HG02759 (cell line): ENCODE results near the gene CCDC102B.
"Not testable (repeated sequence)": the region's sequence is repeated elsewhere in the genome, so short reads cannot be mapped to it uniquely, and the experiment has no call there.

Experiments
- ATAC-seq: cut with Tn5 transposase; IDR thresholded peaks from one replicate; pipeline ENCODE4 v1.9.1; 2021; ENCODE audit warnings: mild to moderate bottlenecking, moderate library complexity; ENCODE audit not compliant: unreplicated experiment

Gene CCDC102B

GRCh38 chr18:68826121-68826520 lies 28.2 kb downstream of the CCDC102B start:
- ATAC-seq: no peak

GRCh38 chr18:68830256-68831045 lies 32.6 kb downstream of the CCDC102B start:
- ATAC-seq: no peak

- ATAC-seq: no peak
Observed at GRCh38 chr18:68833756-68834155, 35.9 kb downstream of the CCDC102B start.

GRCh38 chr18:68837665-68838451 lies 40.0 kb downstream of the CCDC102B start:
- ATAC-seq: no peak

GRCh38 chr18:68839701-68840100 lies 41.8 kb downstream of the CCDC102B start:
- no peak for ATAC-seq

- ATAC-seq: no peak
Observed at GRCh38 chr18:68840554-68841263, 42.8 kb downstream of the CCDC102B start.

GRCh38 chr18:68841301-68841700 lies 43.4 kb downstream of the CCDC102B start:
- ATAC-seq: no peak

GRCh38 chr18:68842951-68843350 lies 45.1 kb downstream of the CCDC102B start:
- ATAC-seq: no peak

GRCh38 chr18:68843473-68844089 lies 45.7 kb downstream of the CCDC102B start:
- ATAC-seq: no peak

GRCh38 chr18:68847219-68847837 lies 49.4 kb downstream of the CCDC102B start:
- peak; percentile 60 for ATAC-seq

- ATAC-seq: no peak
Observed at GRCh38 chr18:68848242-68848641, 50.4 kb downstream of the CCDC102B start.

- no peak for ATAC-seq
Observed at GRCh38 chr18:68854786-68855391, 57.0 kb downstream of the CCDC102B start.

- no peak for ATAC-seq
Observed at GRCh38 chr18:68855491-68855890, 57.6 kb downstream of the CCDC102B start.

GRCh38 chr18:68861365-68861764 lies 63.5 kb downstream of the CCDC102B start:
- ATAC-seq: no peak

GRCh38 chr18:68865021-68865420 lies 67.1 kb downstream of the CCDC102B start:
- ATAC-seq: no peak

GRCh38 chr18:68865503-68865902 lies 67.6 kb downstream of the CCDC102B start:
- no peak for ATAC-seq

GRCh38 chr18:68873003-68873402 lies 75.1 kb downstream of the CCDC102B start:
- ATAC-seq: no peak

GRCh38 chr18:68874361-68874760 lies 76.5 kb downstream of the CCDC102B start:
- no peak for ATAC-seq

- not testable (repeated sequence) for ATAC-seq
Observed at GRCh38 chr18:68879947-68880346, 82.1 kb downstream of the CCDC102B start.

- ATAC-seq: no peak
Observed at GRCh38 chr18:68887410-68887809, 89.5 kb downstream of the CCDC102B start.
